ENCODE measurements around the gene TCF3. TPM values are rescaled to one million over a fixed set of nuclear protein-coding genes. Genes with fewer than 3 reads are reported as not detected.

Gene TCF3
- total and polyA plus RNA-seq, 5 donors from 2014 or later: 3.4 to 56.5 (median 3.6) TPM

DNA sequence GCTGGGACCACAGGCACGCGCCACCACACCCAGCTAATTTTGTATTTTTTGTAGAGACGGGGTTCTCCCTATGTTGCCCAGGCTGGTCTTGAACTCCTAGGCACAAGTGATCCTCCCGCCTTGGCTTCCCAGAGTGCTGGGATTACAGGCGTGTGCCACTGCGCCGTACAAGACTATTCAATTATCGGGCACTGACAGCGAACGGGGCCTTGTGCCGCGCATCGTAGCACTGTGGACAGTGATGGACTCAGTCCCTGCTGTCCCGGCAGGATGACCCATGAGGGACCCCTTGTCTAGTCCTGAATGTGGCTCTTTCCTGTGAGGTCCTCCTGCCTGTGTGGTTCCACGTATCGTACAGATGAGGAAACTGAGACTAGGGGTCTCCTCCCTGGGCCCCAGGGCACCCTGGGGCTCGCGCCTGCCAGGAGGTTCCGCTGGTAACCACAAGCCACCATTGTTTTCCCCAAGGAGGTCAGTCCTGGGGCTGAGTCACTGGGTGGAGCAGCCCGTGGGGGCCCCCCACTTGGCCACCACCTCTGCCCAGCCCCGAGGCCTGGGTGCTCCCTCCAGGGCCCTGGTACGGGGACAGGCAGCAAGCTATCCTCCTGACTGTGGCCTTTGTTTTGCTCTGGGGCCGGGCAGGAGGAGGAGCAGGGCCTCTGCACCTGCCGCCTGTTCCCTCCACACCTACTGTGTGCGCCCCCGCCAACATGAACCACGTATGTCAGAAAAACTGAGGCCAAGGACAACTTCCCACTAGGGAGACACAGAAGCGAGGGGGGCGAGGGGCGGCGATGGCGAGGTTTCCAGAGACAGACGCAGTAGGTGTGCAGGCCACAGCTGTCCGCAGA lies 2.9 kb upstream of the TCF3 start:
- H3K9me3 ChIP-seq (ENCODE audit: control insufficient read depth in 2 of 2, low read length in 2 of 2): no peaks in the 10 kb centered on the region
- no peak overlapping the region for H3K4me3 ChIP-seq (ENCODE audit: low read depth, low read length)
- Mint-ChIP-seq H3K9me3 (peaks cover 0 to 3% (median 0%) of the 10 kb centered on the region in 7 donors), H3K27me3 (peaks cover 11% of the 10 kb centered on the region), H3K4me1 (peaks cover 0 to 15% (median 10%) of the 10 kb centered on the region in 4 donors), H3K36me3 (no peaks in the 10 kb centered on the region), H3K4me3 (peak overlapping the region in 1 of 4 donors; percentile 44), H3K27ac (no peak overlapping the region)
- no peaks in the 10 kb centered on the region for H3K27me3 ChIP-seq (ENCODE audit: control insufficient read depth, insufficient read depth, low read length)
- no peak for DNase-seq
- no peak overlapping the region for H3K27ac ChIP-seq (ENCODE audit: insufficient read depth, low read length, poor library complexity, severe bottlenecking)
- no peaks in the 10 kb centered on the region for H3K36me3 ChIP-seq (ENCODE audit: control insufficient read depth, insufficient read depth, low read length)
- H3K4me1 ChIP-seq (ENCODE audit: control insufficient read depth, insufficient read depth, low read length, poor library complexity, severe bottlenecking): peaks cover 18% of the 10 kb centered on the region
- no peak for ATAC-seq (ENCODE audit: low read depth in 2 of 2)

DNA sequence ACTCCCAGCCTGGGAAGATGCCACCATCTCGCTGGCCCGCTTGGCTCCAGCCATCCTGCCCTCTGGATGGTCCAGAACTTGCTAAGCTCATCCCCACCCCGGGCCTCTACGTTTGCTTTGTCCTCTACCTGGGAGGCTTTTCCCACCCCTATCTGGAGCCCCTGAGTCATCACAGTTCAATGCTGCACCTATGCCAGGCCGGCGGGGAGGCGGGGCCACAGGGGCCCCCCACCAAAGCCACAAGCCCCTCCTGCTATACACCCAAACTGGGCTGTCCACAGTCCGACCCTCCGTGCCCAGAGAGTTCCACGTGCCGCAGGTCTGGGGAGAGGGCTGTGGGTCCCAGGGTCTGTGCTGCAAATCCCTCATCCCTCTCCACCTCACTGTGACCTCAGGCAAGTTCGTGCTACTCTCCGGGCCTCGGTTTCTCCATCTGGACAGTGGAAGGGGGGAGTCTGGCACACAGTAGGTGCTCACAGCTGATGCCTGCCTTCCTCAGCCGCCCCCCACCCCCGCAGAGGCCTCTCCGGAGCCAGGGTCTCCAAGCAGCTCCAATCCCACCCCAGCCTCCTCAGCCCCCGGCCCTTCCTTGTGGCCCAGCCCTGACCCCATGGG lies 1.9 kb upstream of the TCF3 start:
- no peaks in the 10 kb centered on the region for H3K36me3 Mint-ChIP-seq
- Histone ChIP-seq H3K4me1 (ENCODE audit: control insufficient read depth, insufficient read depth, low read length, poor library complexity, severe bottlenecking) (peaks cover 21% of the 10 kb centered on the region), H3K9me3 (ENCODE audit: control insufficient read depth in 2 of 2, low read length in 2 of 2) (no peaks in the 10 kb centered on the region), H3K27me3 (ENCODE audit: control insufficient read depth, insufficient read depth, low read length) (no peaks in the 10 kb centered on the region), H3K4me3 (ENCODE audit: low read depth, low read length) (no peak overlapping the region), H3K27ac (ENCODE audit: insufficient read depth, low read length, poor library complexity, severe bottlenecking) (no peak overlapping the region), H3K36me3 (ENCODE audit: control insufficient read depth, insufficient read depth, low read length) (no peaks in the 10 kb centered on the region)
- H3K27me3 Mint-ChIP-seq: peaks cover 11% of the 10 kb centered on the region
- ATAC-seq (ENCODE audit: low read depth in 2 of 2) (no peak), DNase-seq (no peak)
- no peak overlapping the region for H3K27ac Mint-ChIP-seq
- H3K4me3 Mint-ChIP-seq: peak overlapping the region in 3 of 4 donors; percentile 13 to 54 (median 22)
- H3K9me3 Mint-ChIP-seq: peaks cover 0 to 3% (median 0%) of the 10 kb centered on the region in 7 donors
- peaks cover 0 to 21% (median 10%) of the 10 kb centered on the region in 4 donors for H3K4me1 Mint-ChIP-seq

DNA sequence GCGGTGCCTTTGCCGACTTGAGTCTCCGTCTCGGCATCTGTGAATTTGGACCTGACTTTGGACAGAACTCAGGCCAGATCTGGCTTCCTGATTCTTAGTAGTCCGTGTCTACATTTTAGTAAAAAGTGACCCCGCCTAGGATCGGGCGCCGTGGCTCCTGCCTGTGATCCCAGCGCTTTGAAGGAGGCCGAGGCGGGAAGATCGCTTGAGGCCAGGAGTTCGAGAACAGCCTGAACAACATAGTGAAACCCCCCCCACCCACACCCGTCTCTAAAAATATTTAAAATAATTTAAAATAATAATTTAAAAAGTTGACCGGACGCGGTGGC lies 849 bp upstream of the TCF3 start:
- no peak for ATAC-seq (ENCODE audit: low read depth in 2 of 2)
- H3K27ac Mint-ChIP-seq: peak overlapping the region; percentile 92 to 93 (median 93)
- DNase-seq: no peak
- peak overlapping the region; percentile 88 to 96 (median 92) for H3K4me3 Mint-ChIP-seq
- H3K27ac ChIP-seq (ENCODE audit: insufficient read depth, low read length, poor library complexity, severe bottlenecking): peak overlapping the region; percentile 99
- H3K4me1 Mint-ChIP-seq: peaks cover 0 to 25% (median 11%) of the 10 kb centered on the region in 4 donors
- no peaks in the 10 kb centered on the region for H3K27me3 ChIP-seq (ENCODE audit: control insufficient read depth, insufficient read depth, low read length)
- H3K27me3 Mint-ChIP-seq: peaks cover 11% of the 10 kb centered on the region
- peaks cover 5% of the 10 kb centered on the region for H3K36me3 ChIP-seq (ENCODE audit: control insufficient read depth, insufficient read depth, low read length)
- H3K9me3 ChIP-seq (ENCODE audit: control insufficient read depth in 2 of 2, low read length in 2 of 2): no peaks in the 10 kb centered on the region
- H3K36me3 Mint-ChIP-seq: no peaks in the 10 kb centered on the region
- peaks cover 21% of the 10 kb centered on the region for H3K4me1 ChIP-seq (ENCODE audit: control insufficient read depth, insufficient read depth, low read length, poor library complexity, severe bottlenecking)
- peaks cover 0 to 3% (median 0%) of the 10 kb centered on the region in 7 donors for H3K9me3 Mint-ChIP-seq
- H3K4me3 ChIP-seq (ENCODE audit: low read depth, low read length): peak overlapping the region; percentile 68

DNA sequence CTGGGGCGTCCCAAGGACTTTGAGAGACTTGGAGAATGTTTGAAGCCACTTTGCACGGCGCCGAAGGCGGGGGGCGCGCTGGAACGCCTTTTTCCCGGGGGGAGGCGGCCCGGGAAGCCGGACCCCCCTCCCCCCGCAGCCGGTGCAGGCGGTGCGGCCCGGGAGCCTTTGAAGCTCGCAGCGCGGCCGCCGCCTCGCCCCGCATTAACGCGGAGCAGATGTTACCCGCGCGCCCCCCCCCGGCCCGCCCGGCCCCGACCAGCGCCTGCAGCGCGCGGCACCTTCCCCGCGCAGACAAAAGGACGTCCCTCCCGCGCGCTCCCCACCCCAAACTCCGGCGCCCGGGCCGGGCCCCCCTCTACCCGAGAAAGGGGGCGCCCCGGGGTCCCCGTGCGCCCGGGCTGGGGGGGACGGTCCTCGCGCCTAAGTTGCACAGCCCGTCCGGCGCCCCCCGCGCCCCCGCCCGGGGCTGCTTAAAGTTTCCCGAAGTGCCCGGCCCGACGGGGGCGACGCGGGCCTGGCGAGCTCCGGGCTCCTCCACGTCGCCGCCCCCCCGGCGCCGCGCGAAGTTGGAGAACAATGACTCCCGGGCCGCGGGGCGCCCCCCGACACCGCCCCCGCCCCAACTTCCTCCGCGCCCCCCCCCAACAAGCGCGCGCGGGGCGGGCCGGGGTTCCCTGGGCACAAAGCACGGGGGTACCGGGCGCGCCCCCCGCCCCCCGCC lies 685 bp downstream of the TCF3 start:
- Mint-ChIP-seq H3K9me3 (peaks cover 0 to 3% (median 0%) of the 10 kb centered on the region in 7 donors), H3K36me3 (no peaks in the 10 kb centered on the region), H3K27ac (peak overlapping the region; percentile 92 to 95 (median 93)), H3K4me3 (peak overlapping the region; percentile 62 to 93 (median 92)), H3K27me3 (peaks cover 11% of the 10 kb centered on the region), H3K4me1 (peaks cover 0 to 25% (median 11%) of the 10 kb centered on the region in 4 donors)
- peaks cover 5% of the 10 kb centered on the region for H3K36me3 ChIP-seq (ENCODE audit: control insufficient read depth, insufficient read depth, low read length)
- H3K4me3 ChIP-seq (ENCODE audit: low read depth, low read length): peak overlapping the region; percentile 55
- DNase-seq (peak; percentile 28 to 67 (median 58)), ATAC-seq (ENCODE audit: low read depth in 2 of 2) (no peak)
- H3K27me3 ChIP-seq (ENCODE audit: control insufficient read depth, insufficient read depth, low read length): no peaks in the 10 kb centered on the region
- no peaks in the 10 kb centered on the region for H3K9me3 ChIP-seq (ENCODE audit: control insufficient read depth in 2 of 2, low read length in 2 of 2)
- H3K4me1 ChIP-seq (ENCODE audit: control insufficient read depth, insufficient read depth, low read length, poor library complexity, severe bottlenecking): peaks cover 21% of the 10 kb centered on the region
- peak overlapping the region; percentile 67 for H3K27ac ChIP-seq (ENCODE audit: insufficient read depth, low read length, poor library complexity, severe bottlenecking)

DNA sequence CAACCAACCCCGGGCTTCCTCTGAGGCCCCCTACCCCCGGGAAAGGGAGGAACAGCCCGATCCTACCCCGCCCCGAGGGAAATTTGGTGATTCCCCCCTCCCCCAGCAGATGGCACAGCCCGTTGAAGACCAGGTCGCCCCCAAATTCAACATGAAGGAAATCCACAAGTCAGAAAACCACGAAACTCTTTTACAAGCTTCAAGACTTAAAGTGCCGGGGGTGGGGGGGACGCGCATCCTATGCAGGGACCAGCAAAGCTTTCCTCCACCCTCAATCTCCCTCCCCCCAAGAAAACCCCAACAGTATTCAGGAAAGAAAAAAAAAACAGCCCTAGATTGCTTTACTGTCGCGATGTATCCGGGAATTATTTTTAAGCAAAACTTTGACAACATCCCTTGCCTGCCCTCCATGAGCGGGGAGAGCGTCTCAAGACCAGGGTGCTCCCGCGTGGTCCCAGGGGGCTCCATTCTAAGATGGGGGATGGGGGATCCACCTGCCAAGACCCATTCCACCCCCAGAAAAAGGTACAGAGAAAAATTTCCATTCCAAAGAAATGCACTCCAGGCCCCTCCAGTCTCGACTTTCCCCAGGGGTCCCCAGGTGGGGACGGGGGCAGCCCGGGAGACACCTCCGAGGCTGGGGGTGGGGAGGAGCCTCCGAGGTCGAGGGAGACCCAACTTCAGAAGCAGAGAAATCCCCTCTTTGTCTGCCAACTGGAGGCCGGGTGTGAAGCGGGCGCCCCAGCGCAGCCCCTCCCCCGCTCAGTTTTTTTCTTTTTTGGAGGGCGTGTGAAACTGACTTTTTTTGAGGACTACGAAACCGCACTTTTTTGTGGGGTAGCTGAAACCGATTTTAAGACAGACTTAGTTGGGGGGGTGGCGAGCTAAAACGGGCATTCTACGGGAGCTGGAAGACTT lies 1.5 kb downstream of the TCF3 start:
- Histone ChIP-seq H3K4me3 (ENCODE audit: low read depth, low read length) (peak overlapping the region; percentile 55), H3K27me3 (ENCODE audit: control insufficient read depth, insufficient read depth, low read length) (no peaks in the 10 kb centered on the region), H3K9me3 (ENCODE audit: control insufficient read depth in 2 of 2, low read length in 2 of 2) (no peaks in the 10 kb centered on the region), H3K4me1 (ENCODE audit: control insufficient read depth, insufficient read depth, low read length, poor library complexity, severe bottlenecking) (peaks cover 21% of the 10 kb centered on the region), H3K36me3 (ENCODE audit: control insufficient read depth, insufficient read depth, low read length) (peaks cover 5% of the 10 kb centered on the region), H3K27ac (ENCODE audit: insufficient read depth, low read length, poor library complexity, severe bottlenecking) (peak overlapping the region; percentile 67)
- ATAC-seq (ENCODE audit: low read depth in 2 of 2) (no peak), DNase-seq (peak; percentile 59 to 69 (median 59))
- Mint-ChIP-seq H3K36me3 (no peaks in the 10 kb centered on the region), H3K4me3 (peak overlapping the region; percentile 62 to 93 (median 92)), H3K9me3 (peaks cover 0 to 3% (median 0%) of the 10 kb centered on the region in 7 donors), H3K27ac (peak overlapping the region; percentile 92 to 95 (median 93)), H3K27me3 (peaks cover 11% of the 10 kb centered on the region), H3K4me1 (peaks cover 0 to 25% (median 11%) of the 10 kb centered on the region in 4 donors)

DNA sequence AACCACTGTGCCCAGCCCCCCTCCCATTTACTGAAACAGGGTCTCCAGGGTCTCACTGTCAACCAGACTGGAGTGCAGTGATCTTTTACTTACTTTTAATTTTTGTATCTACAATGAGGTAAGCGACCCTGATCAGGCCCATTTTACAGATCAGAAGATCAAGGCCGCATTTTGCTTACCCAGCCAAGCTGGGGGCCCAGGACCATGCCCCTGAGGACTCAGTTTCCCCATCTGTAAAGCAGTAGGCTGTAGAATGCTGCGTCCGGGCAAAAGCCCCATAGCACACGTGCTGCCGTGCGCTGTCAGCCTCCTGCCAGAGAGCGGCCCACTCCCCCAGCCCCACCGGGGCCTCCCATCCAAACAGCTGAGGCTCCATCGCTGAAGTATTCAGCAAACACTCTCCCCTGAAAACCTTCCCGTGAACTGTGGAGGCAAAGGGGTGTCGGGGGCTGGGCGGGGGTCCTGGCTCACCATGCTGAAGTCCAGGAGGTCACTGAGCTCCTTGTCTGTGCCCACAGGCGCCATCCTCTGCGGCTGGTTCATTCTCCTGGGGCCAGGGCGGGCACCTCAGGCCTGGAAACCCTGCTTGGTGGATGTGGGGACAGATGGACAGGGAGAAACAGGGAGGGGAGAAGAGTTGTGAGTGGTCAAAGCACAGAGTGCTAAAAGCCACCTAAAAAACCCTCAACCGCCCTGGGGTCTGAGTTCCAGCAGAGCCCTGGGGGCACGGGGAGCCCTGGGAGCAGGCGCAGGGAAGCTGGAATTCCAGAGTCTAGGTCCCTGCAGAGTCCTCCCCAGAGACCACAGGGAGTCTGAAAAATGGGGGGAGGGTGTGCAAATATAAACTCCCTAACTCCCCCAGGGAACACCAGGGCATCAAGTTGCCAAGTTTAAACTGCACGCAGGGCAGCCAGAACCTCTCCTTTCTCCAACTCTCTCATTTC lies 2.4 kb downstream of the TCF3 start:
- peak overlapping the region; percentile 60 to 93 (median 92) for H3K27ac Mint-ChIP-seq
- peak overlapping the region; percentile 62 to 93 (median 80) for H3K4me3 Mint-ChIP-seq
- peaks cover 11% of the 10 kb centered on the region for H3K27me3 Mint-ChIP-seq
- ATAC-seq (ENCODE audit: low read depth in 2 of 2) (no peak), DNase-seq (no peak)
- peaks cover 0 to 25% (median 12%) of the 10 kb centered on the region in 4 donors for H3K4me1 Mint-ChIP-seq
- Histone ChIP-seq H3K27me3 (ENCODE audit: control insufficient read depth, insufficient read depth, low read length) (no peaks in the 10 kb centered on the region), H3K36me3 (ENCODE audit: control insufficient read depth, insufficient read depth, low read length) (peaks cover 5% of the 10 kb centered on the region), H3K4me3 (ENCODE audit: low read depth, low read length) (no peak overlapping the region), H3K4me1 (ENCODE audit: control insufficient read depth, insufficient read depth, low read length, poor library complexity, severe bottlenecking) (peaks cover 21% of the 10 kb centered on the region), H3K27ac (ENCODE audit: insufficient read depth, low read length, poor library complexity, severe bottlenecking) (peak overlapping the region; percentile 49), H3K9me3 (ENCODE audit: control insufficient read depth in 2 of 2, low read length in 2 of 2) (no peaks in the 10 kb centered on the region)
- no peaks in the 10 kb centered on the region for H3K36me3 Mint-ChIP-seq
- peaks cover 0 to 3% (median 0%) of the 10 kb centered on the region in 7 donors for H3K9me3 Mint-ChIP-seq

Measured in CD4-positive, CD25-positive, alpha-beta regulatory T cell (primary cell).